Parathyroid adenoma (tissue), 2 donors: ENCODE measurements around the gene AZI2.

ENCODE experiments used
- H2AFZ ChIP-seq: fragments of 300-600 bp; sonication (generic); one replicate; pipeline ENCODE4 v1.7.0; 2017; ENCODE audit warnings: antibody characterized with exemption, mild to moderate bottlenecking
- H3K27ac ChIP-seq: fragments of 300-600 bp; sonication (generic); one replicate; pipeline ENCODE4 v1.7.0; 2017
- H3K27me3 ChIP-seq: fragments of 300-600 bp; sonication (generic); one replicate; pipeline ENCODE4 v1.7.0; 2017; ENCODE audit warnings: low read length; ENCODE audit not compliant: control insufficient read depth, insufficient read depth
- H3K36me3 ChIP-seq: fragments of 300-600 bp; sonication (generic); one replicate; pipeline ENCODE4 v1.7.0; 2017; ENCODE audit warnings: low read length; ENCODE audit not compliant: control insufficient read depth, insufficient read depth
- H3K4me1 ChIP-seq: fragments of 300-600 bp; sonication (generic); one replicate; pipeline ENCODE4 v1.7.0; 2017; ENCODE audit warnings: control low read depth
- H3K4me2 ChIP-seq: fragments of 300-600 bp; sonication (generic); one replicate; pipeline ENCODE4 v1.7.0; 2017; ENCODE audit warnings: low read length
- H3K4me3 ChIP-seq: fragments of 300-600 bp; sonication (generic); one replicate; pipeline ENCODE4 v1.7.0; 2017; ENCODE audit warnings: low read depth, low read length
- H3K79me2 ChIP-seq: fragments of 300-600 bp; sonication (generic); one replicate; pipeline ENCODE4 v1.7.0; 2017; ENCODE audit warnings: control low read depth
- H3K9ac ChIP-seq: fragments of 300-600 bp; sonication (generic); one replicate; pipeline ENCODE4 v1.7.0; 2017; ENCODE audit warnings: mild to moderate bottlenecking
- H3K9me3 ChIP-seq: fragments of 300-600 bp; sonication (generic); one replicate; pipeline ENCODE4 v1.7.0; 2017; ENCODE audit warnings: low read length; ENCODE audit not compliant: control insufficient read depth
- TF ChIP-seq, protein P1 (sequence below): fragments of 300-600 bp; sonication (generic); IDR thresholded peaks from one replicate; pipeline ENCODE4 v1.7.0; 2017; ENCODE audit warnings: antibody characterized with exemption, mild to moderate bottlenecking
- donor health status: primary hyperparathyroidism.

AZI2 gene, protein sequence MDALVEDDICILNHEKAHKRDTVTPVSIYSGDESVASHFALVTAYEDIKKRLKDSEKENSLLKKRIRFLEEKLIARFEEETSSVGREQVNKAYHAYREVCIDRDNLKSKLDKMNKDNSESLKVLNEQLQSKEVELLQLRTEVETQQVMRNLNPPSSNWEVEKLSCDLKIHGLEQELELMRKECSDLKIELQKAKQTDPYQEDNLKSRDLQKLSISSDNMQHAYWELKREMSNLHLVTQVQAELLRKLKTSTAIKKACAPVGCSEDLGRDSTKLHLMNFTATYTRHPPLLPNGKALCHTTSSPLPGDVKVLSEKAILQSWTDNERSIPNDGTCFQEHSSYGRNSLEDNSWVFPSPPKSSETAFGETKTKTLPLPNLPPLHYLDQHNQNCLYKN

DNA sequence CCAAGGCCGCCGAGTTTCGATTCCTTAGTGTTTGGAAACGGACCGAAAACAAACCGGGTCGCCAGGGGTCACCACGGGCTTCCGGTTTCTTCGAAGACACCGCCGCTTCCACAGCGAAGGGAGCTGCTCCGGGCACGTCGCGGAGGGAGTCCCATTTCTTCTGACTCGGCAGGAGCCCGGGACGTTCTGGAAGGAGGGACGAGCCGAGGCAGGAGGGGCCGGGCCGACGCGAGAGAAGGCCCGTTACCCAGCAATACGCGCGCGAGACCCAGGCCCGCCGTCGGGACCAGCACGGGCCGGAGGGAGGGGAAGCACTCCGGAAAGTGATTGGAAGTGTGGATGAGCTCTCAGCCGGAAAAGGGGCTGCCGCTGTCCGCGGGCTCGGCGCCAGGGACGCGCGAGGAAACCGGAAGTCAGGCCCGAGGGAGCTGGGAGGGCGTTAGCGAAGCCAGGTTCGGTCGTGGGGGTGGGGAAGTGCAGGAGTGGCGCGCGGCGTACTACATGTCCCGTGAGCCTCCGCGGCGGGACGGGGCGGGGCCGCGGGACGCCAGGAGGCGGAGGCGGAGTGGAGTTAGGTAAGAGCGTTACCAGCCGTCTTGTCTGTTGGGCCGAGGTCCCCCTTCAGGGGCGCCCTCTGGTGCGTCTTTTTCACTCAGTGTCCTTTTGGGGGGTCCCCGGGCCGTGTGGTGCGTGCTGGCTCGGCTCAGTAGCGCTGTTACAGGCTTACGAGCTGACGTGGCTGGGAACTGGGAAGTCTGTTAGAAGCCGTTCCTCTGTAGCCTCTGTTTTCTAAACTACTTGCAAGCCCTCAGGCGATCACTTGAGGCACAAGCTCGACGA lies at the start of gene AZI2, which contains the start of gene ZCWPW2:
Gene AZI2, minus strand, starts transcription at position 196 of the 840 bp plus-strand sequence. CDS start 8,207 bp downstream, outside the sequence.
Gene ZCWPW2, plus strand, starts transcription at position 93 of the 840 bp plus-strand sequence. CDS start 64,348 bp downstream, outside the sequence.
- H3K4me3 ChIP-seq: peak within 1 kb of the TSS; percentile 95
- no peaks in the 10 kb centered on the region for H3K36me3 ChIP-seq
- H3K9me3 ChIP-seq: peaks cover 1% of the 10 kb centered on the region
- H3K79me2 ChIP-seq: peaks cover 9% of the 10 kb centered on the region
- H2AFZ ChIP-seq: peak within 1 kb of the TSS; percentile 94
- TF ChIP-seq, protein P1, sequence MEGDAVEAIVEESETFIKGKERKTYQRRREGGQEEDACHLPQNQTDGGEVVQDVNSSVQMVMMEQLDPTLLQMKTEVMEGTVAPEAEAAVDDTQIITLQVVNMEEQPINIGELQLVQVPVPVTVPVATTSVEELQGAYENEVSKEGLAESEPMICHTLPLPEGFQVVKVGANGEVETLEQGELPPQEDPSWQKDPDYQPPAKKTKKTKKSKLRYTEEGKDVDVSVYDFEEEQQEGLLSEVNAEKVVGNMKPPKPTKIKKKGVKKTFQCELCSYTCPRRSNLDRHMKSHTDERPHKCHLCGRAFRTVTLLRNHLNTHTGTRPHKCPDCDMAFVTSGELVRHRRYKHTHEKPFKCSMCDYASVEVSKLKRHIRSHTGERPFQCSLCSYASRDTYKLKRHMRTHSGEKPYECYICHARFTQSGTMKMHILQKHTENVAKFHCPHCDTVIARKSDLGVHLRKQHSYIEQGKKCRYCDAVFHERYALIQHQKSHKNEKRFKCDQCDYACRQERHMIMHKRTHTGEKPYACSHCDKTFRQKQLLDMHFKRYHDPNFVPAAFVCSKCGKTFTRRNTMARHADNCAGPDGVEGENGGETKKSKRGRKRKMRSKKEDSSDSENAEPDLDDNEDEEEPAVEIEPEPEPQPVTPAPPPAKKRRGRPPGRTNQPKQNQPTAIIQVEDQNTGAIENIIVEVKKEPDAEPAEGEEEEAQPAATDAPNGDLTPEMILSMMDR: peak; percentile 12
- peaks cover 4% of the 10 kb centered on the region for H3K4me1 ChIP-seq
- H3K27me3 ChIP-seq: no peaks in the 10 kb centered on the region
- H3K27ac ChIP-seq: peak within 1 kb of the TSS; percentile 96
- peak within 1 kb of the TSS; percentile 90 for H3K4me2 ChIP-seq
- peak within 1 kb of the TSS; percentile 92 for H3K9ac ChIP-seq

DNA sequence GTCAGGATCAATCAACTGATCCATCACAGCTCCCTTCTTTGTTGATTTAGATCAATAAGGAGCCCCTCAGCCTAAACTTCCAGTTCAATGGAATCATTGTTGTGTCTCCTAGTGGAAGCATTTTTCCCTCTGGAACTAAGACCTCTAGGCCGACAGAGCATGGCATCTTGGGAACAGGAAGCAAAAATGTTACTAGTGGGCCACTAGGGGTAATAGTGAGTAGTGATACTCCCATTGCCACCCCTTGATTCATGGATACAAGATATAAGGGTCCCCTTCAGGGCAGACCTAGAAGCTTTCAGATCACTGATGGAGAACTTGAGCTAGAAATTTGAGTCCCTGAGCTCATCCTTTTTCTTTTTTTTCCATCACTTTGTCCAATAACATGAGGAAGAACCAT lies 40.4 kb upstream of the AZI2 start:
- Histone ChIP-seq H3K79me2 (no peaks in the 10 kb centered on the region), H3K9me3 (no peaks in the 10 kb centered on the region), H3K27ac (no peak overlapping the region), H3K4me3 (no peak overlapping the region), H3K27me3 (no peaks in the 10 kb centered on the region), H3K4me2 (no peak overlapping the region), H2AFZ (no peak overlapping the region), H3K4me1 (no peaks in the 10 kb centered on the region), H3K36me3 (no peaks in the 10 kb centered on the region), H3K9ac (no peak overlapping the region)
- TF ChIP-seq, protein P1: no peak

DNA sequence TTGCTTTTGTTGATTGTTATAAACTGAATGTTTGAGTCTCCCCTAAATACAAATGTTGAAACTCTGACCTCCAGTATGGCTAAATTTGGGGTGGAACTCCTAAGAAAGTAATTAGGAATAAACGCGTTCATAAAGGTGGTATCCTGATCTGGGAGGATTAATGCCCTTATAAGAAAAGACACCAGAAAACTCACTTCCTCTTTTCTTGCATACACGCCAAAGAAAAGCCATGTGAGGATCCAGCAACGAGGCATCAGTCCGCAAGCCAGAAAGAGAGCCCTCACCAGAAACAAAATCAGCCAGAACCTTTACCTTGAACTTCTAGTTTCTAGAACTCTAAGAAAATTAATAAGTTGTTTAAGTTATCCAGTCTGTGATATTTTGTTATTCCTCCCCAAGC lies 37.4 kb upstream of the AZI2 start:
- no peak overlapping the region for H3K27ac ChIP-seq
- H3K36me3 ChIP-seq: no peaks in the 10 kb centered on the region
- TF ChIP-seq, protein P1: no peak
- no peak overlapping the region for H3K4me3 ChIP-seq
- no peaks in the 10 kb centered on the region for H3K4me1 ChIP-seq
- H3K4me2 ChIP-seq: no peak overlapping the region
- no peaks in the 10 kb centered on the region for H3K79me2 ChIP-seq
- H2AFZ ChIP-seq: no peak overlapping the region
- no peaks in the 10 kb centered on the region for H3K9me3 ChIP-seq
- no peak overlapping the region for H3K9ac ChIP-seq
- H3K27me3 ChIP-seq: no peaks in the 10 kb centered on the region

DNA sequence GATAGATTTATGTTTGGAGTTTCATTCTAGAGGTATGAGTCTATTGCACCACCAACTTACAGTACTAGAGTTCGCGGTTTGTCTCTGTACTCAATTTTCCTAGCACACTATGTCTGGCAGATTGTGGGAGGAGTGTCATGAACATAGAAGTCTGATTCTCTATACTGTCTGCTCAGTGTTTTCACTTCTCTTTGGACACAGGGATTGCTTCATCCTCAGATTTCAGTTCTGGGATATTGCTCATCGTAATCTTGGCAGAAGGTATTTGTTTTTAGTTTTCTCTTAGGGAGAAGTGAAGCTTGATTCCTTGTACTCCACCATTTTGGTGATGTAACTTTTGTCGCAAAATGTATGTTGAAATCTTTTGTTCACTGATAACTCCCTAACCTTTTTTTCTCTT lies 27.8 kb upstream of the AZI2 start:
- Histone ChIP-seq H3K27ac (no peak overlapping the region), H3K27me3 (no peaks in the 10 kb centered on the region), H3K79me2 (no peaks in the 10 kb centered on the region), H3K9me3 (no peaks in the 10 kb centered on the region), H3K4me1 (no peaks in the 10 kb centered on the region), H2AFZ (no peak overlapping the region), H3K36me3 (no peaks in the 10 kb centered on the region), H3K4me3 (no peak overlapping the region), H3K9ac (no peak overlapping the region), H3K4me2 (no peak overlapping the region)
- TF ChIP-seq, protein P1: no peak
